Measurements from ENCODE around the gene FBP1.

DNA sequence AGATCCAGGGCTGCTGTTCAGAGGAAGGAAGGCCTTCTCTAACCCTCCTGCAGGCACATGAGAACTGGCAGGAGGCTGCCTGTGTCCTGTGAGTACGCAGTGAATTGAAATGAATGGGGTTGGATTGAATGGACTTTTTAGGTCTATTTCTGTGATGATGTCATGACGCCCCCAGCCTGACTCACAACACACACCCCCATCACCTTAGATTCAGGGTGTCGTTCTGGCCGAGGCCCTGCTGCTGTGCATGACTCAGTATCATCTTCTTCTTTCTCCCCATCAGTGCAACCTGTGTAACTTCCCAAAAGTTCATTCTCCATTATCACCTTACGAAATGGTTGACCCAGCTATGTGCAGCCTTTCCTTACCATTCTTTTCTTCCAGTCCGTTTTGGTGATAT lies 79.1 kb downstream of the FBP1 start:
- TF ChIP-seq TAF1 (IDR thresholded peaks at IDR 0.05; ENCODE audit: borderline replicate concordance, insufficient read depth, low read length) (no peak), POLR2AphosphoS5 (IDR thresholded peaks at IDR 0.05; ENCODE audit: low read depth, low read length) (no peak)
- TF ChIP-seq, protein P1, sequence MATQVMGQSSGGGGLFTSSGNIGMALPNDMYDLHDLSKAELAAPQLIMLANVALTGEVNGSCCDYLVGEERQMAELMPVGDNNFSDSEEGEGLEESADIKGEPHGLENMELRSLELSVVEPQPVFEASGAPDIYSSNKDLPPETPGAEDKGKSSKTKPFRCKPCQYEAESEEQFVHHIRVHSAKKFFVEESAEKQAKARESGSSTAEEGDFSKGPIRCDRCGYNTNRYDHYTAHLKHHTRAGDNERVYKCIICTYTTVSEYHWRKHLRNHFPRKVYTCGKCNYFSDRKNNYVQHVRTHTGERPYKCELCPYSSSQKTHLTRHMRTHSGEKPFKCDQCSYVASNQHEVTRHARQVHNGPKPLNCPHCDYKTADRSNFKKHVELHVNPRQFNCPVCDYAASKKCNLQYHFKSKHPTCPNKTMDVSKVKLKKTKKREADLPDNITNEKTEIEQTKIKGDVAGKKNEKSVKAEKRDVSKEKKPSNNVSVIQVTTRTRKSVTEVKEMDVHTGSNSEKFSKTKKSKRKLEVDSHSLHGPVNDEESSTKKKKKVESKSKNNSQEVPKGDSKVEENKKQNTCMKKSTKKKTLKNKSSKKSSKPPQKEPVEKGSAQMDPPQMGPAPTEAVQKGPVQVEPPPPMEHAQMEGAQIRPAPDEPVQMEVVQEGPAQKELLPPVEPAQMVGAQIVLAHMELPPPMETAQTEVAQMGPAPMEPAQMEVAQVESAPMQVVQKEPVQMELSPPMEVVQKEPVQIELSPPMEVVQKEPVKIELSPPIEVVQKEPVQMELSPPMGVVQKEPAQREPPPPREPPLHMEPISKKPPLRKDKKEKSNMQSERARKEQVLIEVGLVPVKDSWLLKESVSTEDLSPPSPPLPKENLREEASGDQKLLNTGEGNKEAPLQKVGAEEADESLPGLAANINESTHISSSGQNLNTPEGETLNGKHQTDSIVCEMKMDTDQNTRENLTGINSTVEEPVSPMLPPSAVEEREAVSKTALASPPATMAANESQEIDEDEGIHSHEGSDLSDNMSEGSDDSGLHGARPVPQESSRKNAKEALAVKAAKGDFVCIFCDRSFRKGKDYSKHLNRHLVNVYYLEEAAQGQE (IDR thresholded peaks at IDR 0.05; ENCODE audit: insufficient read depth in 1 of 2, low read depth in 2 of 2, low read length in 2 of 2): no peak
